HepG2 (cell line): Measurements from ENCODE around the gene CAPZB. TPM values are rescaled to one million over a fixed set of nuclear protein-coding genes. Genes with fewer than 3 reads are reported as not detected.

Source experiments
- CBX5 ChIP-seq: sonication (generic); formaldehyde crosslinking; IDR thresholded peaks from 2 replicates; pipeline ENCODE4 v1.4.0; 2020; ENCODE audit warnings: missing genetic modification reagents, borderline replicate concordance
- CHD2 ChIP-seq: IDR thresholded peaks from 2 replicates; pipeline ENCODE4 v1.6.1; 2011; ENCODE audit warnings: low read depth, low read length, improper control_type of control experiment
- DPF2 ChIP-seq: sonication (generic); formaldehyde crosslinking; IDR thresholded peaks from 2 replicates; pipeline ENCODE4 v1.4.0; 2020; ENCODE audit warnings: mild to moderate bottlenecking, low read depth, missing genetic modification reagents, borderline replicate concordance
- ELF4 ChIP-seq: sonication (generic); formaldehyde crosslinking; IDR thresholded peaks from 2 replicates; pipeline ENCODE4 v1.5.0; 2020; ENCODE audit warnings: missing genetic modification reagents, mild to moderate bottlenecking, moderate library complexity, borderline replicate concordance
- MTF2 ChIP-seq: sonication (generic); formaldehyde crosslinking; IDR thresholded peaks from 2 replicates; pipeline ENCODE4 v1.5.0; 2020; ENCODE audit warnings: missing genetic modification reagents, borderline replicate concordance
- RBM39 ChIP-seq: fragments of 200-400 bp; formaldehyde crosslinking; IDR thresholded peaks from one replicate; pipeline ENCODE4 v1.6.1; 2018; ENCODE audit warnings: antibody characterized with exemption, mild to moderate bottlenecking, low read depth, low read length; ENCODE audit not compliant: poor library complexity, severe bottlenecking
- RFXANK ChIP-seq: IDR thresholded peaks from 2 replicates; pipeline ENCODE4 v1.6.1; 2016
- SATB2 ChIP-seq: sonication (generic); formaldehyde crosslinking; IDR thresholded peaks from 2 replicates; pipeline ENCODE4 v1.5.0; 2020; ENCODE audit warnings: missing genetic modification reagents
- SNRNP70 ChIP-seq: fragments of 200-400 bp; formaldehyde crosslinking; IDR thresholded peaks from 2 replicates; pipeline ENCODE4 v1.6.1; 2017; ENCODE audit warnings: mild to moderate bottlenecking, low read depth, low read length, moderate library complexity
- TCF12 ChIP-seq, 2 experiments: fragments of 450-650 bp in 1 of 2; sonication (generic) in 1 of 2; formaldehyde crosslinking in 1 of 2; IDR thresholded peaks; 2 replicates each; pipeline versions ENCODE4 v1.6.1 to v1.8.0; 2017 to 2022; ENCODE audit warnings: antibody characterized with exemption in 1 of 2, mild to moderate bottlenecking in 1 of 2, missing genetic modification reagents in 1 of 2, moderate library complexity in 1 of 2
- ZBTB7B ChIP-seq: sonication (generic); formaldehyde crosslinking; IDR thresholded peaks from 2 replicates; pipeline ENCODE4 v1.4.0; 2020; ENCODE audit warnings: missing genetic modification reagents
- ZFP90 ChIP-seq: sonication (generic); formaldehyde crosslinking; IDR thresholded peaks from 2 replicates; pipeline ENCODE4 v1.8.0; 2022; ENCODE audit warnings: missing genetic modification reagents, mild to moderate bottlenecking, inconsistent platforms, borderline replicate concordance
- ZNF225 ChIP-seq: sonication (generic); formaldehyde crosslinking; IDR thresholded peaks from 2 replicates; pipeline ENCODE4 v1.4.0; 2020; ENCODE audit warnings: mild to moderate bottlenecking, missing genetic modification reagents
- ZNF3 ChIP-seq: IDR thresholded peaks from 2 replicates; pipeline ENCODE4 v1.7.0; 2017; ENCODE audit warnings: inconsistent platforms
- ZNF569 ChIP-seq: sonication (generic); formaldehyde crosslinking; IDR thresholded peaks from 2 replicates; pipeline ENCODE4 v1.5.0; 2020; ENCODE audit warnings: mild to moderate bottlenecking, missing genetic modification reagents, moderate library complexity, borderline replicate concordance
- ZNF746 ChIP-seq: sonication (generic); formaldehyde crosslinking; IDR thresholded peaks from 2 replicates; pipeline ENCODE4 v1.8.0; 2022; ENCODE audit warnings: mild to moderate bottlenecking, missing genetic modification reagents
- ZNF839 ChIP-seq: sonication (generic); formaldehyde crosslinking; IDR thresholded peaks from 2 replicates; pipeline ENCODE4 v1.4.0; 2020; ENCODE audit warnings: missing genetic modification reagents, mild to moderate bottlenecking, borderline replicate concordance
- polyA plus RNA-seq, 8 experiments: library from polyadenylated mRNA; depleted of rRNA in 3 of 8; stranded (reverse) in 7 of 8; unstranded in 1 of 8; fragments of >200 nt; fragmentation: Illumina TruSeq in 4 of 8; extraction: Trizol in 4 of 8; gene quantifications; 2 replicates each; pipeline versions ENCODE4 v1.2.1 to v1.2.3, GENCODE V29; 2011 to 2016; ENCODE audit warnings: low read depth in 4 of 8, missing spikeins in 1 of 8, mixed read lengths in 1 of 8; ENCODE audit not compliant: insufficient read depth in 1 of 8
- total RNA-seq, 5 experiments: library from RNA; depleted of rRNA; stranded (reverse); fragments of >200 nt; fragmentation: Illumina TruSeq; extraction: Trizol; gene quantifications; 2 replicates each; pipeline ENCODE4 v1.2.3, GENCODE V29; 2016; ENCODE audit warnings: low read depth in 1 of 5
- TF ChIP-seq, protein P1 (sequence below): sonication (generic); formaldehyde crosslinking; IDR thresholded peaks from 2 replicates; pipeline ENCODE4 v1.5.1; 2020; ENCODE audit warnings: missing genetic modification reagents, mild to moderate bottlenecking, borderline replicate concordance
- TF ChIP-seq, protein P2 (sequence below): IDR thresholded peaks from 2 replicates; pipeline ENCODE4 v1.6.1; 2012; ENCODE audit warnings: inconsistent platforms
- TF ChIP-seq, protein P3 (sequence below): sonication (generic); formaldehyde crosslinking; IDR thresholded peaks from 2 replicates; pipeline ENCODE4 v1.4.0; 2020; ENCODE audit warnings: missing genetic modification reagents, mild to moderate bottlenecking, borderline replicate concordance
- TF ChIP-seq, protein P4 (sequence below): sonication (generic); formaldehyde crosslinking; IDR thresholded peaks from 2 replicates; pipeline ENCODE4 v1.5.1; 2020; ENCODE audit warnings: mild to moderate bottlenecking, missing genetic modification reagents, borderline replicate concordance
- TF ChIP-seq, protein P5 (sequence below): sonication (generic); formaldehyde crosslinking; IDR thresholded peaks from 2 replicates; pipeline ENCODE4 v1.4.0; 2020; ENCODE audit warnings: mild to moderate bottlenecking, low read depth, missing genetic modification reagents
- TF ChIP-seq, protein P6 (sequence below): sonication (generic); formaldehyde crosslinking; IDR thresholded peaks from 2 replicates; pipeline ENCODE4 v1.4.0; 2020; ENCODE audit warnings: missing genetic modification reagents

The CAPZB gene
- total and polyA plus RNA-seq, 2 of the 13 experiments (the other 11 are each of a cell fraction or from before 2014, with no cell fraction given) = 58.9 to 76.9 TPM

DNA sequence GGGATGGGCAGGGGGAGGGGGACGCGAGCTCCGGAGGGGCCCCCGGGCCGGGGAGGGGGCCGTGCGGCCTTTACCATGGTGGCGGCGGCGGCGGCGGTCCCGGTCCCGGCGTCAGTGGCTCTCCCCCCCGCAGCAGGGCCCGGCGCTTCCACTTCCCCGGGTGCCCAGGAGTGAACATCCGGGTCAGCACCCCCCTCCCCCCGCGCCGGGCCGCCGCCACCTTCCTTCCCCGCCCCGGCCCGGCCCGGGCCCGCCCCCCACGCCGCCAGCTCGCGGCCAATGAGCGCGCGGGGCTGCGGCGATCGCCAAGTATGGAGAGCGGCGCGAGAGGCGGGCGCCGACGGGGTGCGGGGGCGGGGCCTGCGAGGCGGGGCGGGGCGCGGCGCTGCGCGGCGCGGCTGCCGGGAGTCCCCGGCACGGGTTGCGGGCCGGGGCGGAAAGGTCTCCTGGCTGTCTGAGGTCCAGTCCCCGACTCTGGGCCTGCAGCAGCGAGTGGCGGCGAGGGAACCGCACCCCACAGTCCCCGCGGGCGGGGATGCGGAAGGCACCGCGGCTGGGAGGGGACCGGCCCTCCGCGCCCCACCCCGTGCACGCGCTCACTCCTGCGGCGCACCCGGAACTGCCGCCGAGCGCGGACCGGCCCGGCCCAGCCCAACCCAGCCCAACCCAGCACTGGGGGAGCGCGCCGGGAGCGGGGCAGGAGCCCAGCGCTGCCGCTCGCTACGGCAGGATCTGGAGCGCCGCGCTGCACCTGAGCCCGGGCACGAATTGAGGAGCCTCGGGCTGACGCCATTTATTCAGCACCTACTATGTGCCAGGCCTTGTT is at the start of gene CAPZB (continued):
- TF ChIP-seq, protein P1, sequence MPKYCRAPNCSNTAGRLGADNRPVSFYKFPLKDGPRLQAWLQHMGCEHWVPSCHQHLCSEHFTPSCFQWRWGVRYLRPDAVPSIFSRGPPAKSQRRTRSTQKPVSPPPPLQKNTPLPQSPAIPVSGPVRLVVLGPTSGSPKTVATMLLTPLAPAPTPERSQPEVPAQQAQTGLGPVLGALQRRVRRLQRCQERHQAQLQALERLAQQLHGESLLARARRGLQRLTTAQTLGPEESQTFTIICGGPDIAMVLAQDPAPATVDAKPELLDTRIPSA (CRISPR knock-in tag) = no peak
- no peak for TF ChIP-seq ZNF746 (CRISPR knock-in tag)
- TF ChIP-seq, protein P2, sequence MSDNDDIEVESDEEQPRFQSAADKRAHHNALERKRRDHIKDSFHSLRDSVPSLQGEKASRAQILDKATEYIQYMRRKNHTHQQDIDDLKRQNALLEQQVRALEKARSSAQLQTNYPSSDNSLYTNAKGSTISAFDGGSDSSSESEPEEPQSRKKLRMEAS = peak; percentile 78
- TF ChIP-seq ZFP90 = no peak
- TF ChIP-seq, protein P3, sequence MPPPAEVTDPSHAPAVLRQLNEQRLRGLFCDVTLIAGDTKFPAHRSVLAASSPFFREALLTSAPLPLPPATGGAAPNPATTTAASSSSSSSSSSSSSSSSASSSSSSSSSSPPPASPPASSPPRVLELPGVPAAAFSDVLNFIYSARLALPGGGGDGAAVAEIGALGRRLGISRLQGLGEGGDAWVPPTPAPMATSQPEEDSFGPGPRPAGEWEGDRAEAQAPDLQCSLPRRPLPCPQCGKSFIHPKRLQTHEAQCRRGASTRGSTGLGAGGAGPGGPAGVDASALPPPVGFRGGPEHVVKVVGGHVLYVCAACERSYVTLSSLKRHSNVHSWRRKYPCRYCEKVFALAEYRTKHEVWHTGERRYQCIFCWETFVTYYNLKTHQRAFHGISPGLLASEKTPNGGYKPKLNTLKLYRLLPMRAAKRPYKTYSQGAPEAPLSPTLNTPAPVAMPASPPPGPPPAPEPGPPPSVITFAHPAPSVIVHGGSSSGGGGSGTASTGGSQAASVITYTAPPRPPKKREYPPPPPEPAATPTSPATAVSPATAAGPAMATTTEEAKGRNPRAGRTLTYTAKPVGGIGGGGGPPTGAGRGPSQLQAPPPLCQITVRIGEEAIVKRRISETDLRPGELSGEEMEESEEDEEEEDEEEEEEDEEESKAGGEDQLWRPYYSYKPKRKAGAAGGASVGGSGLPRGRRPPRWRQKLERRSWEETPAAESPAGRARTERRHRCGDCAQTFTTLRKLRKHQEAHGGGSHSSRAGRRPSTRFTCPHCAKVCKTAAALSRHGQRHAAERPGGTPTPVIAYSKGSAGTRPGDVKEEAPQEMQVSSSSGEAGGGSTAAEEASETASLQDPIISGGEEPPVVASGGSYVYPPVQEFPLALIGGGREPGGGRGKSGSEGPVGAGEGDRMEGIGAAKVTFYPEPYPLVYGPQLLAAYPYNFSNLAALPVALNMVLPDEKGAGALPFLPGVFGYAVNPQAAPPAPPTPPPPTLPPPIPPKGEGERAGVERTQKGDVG = no peak
- TF ChIP-seq, protein P4, sequence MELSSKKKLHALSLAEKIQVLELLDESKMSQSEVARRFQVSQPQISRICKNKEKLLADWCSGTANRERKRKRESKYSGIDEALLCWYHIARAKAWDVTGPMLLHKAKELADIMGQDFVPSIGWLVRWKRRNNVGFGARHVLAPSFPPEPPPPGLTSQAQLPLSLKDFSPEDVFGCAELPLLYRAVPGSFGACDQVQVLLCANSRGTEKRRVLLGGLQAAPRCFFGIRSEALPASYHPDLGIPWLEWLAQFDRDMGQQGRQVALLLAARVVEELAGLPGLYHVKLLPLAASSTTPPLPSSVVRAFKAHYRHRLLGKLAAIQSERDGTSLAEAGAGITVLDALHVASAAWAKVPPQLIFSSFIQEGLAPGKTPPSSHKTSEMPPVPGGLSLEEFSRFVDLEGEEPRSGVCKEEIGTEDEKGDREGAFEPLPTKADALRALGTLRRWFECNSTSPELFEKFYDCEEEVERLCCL (CRISPR knock-in tag) = no peak
- no peak for TF ChIP-seq ZBTB7B (CRISPR knock-in tag)
- TF ChIP-seq RFXANK (CRISPR knock-in tag) = no peak
- TF ChIP-seq, protein P5, sequence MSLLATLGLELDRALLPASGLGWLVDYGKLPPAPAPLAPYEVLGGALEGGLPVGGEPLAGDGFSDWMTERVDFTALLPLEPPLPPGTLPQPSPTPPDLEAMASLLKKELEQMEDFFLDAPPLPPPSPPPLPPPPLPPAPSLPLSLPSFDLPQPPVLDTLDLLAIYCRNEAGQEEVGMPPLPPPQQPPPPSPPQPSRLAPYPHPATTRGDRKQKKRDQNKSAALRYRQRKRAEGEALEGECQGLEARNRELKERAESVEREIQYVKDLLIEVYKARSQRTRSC = no peak
- no peak for TF ChIP-seq SATB2 (CRISPR knock-in tag)
- TF ChIP-seq CHD2 = 0 out of 2 replicates have a peak, but pooled peaks have one; percentile 35
- TF ChIP-seq ZNF3 (CRISPR knock-in tag) = no peak
- TF ChIP-seq RBM39 = peak; percentile 51
- TF ChIP-seq DPF2 (CRISPR knock-in tag) = no peak
- TF ChIP-seq ZNF225 (CRISPR knock-in tag) = no peak
- TF ChIP-seq, protein P6, sequence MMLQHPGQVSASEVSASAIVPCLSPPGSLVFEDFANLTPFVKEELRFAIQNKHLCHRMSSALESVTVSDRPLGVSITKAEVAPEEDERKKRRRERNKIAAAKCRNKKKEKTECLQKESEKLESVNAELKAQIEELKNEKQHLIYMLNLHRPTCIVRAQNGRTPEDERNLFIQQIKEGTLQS (CRISPR knock-in tag) = no peak
- no peak for TF ChIP-seq ELF4 (CRISPR knock-in tag)
- TF ChIP-seq CBX5 (CRISPR knock-in tag) = no peak
- no peak for TF ChIP-seq TCF12 (IDR thresholded peaks at IDR 0.05)
- no peak for TF ChIP-seq TCF12 (CRISPR knock-in tag; IDR thresholded peaks at IDR 0.05)
- no peak for TF ChIP-seq SNRNP70
- TF ChIP-seq ZNF839 (CRISPR knock-in tag) = no peak
- no peak for TF ChIP-seq ZNF569 (CRISPR knock-in tag)
- 0 out of 2 replicates have a peak, but pooled peaks have one; percentile 17 for TF ChIP-seq MTF2 (CRISPR knock-in tag)
